Measurements from ENCODE around the gene ASTN2. TPM values are rescaled to one million over a fixed set of nuclear protein-coding genes. Genes with fewer than 3 reads are reported as not detected.

ASTN2 gene
- total RNA-seq, 1 donor from 2014 or later, result 29.0 TPM

GRCh38 chr9:116465576-116466270 lies 949.1 kb downstream of the ASTN2 start:
- no peak for DNase-seq (ENCODE audit: low spot score, unreplicated experiment)
- Mint-ChIP-seq H3K36me3 (ENCODE audit: insufficient read depth) (no peaks in the 10 kb centered on the region), H3K4me3 (ENCODE audit: low read depth) (no peak overlapping the region), H3K27me3 (no peaks in the 10 kb centered on the region), H3K27ac (no peak overlapping the region), H3K9me3 (ENCODE audit: low read depth) (no peaks in the 10 kb centered on the region), H3K4me1 (ENCODE audit: low read depth) (peaks cover 12% of the 10 kb centered on the region)
- TF ChIP-seq, protein P1, sequence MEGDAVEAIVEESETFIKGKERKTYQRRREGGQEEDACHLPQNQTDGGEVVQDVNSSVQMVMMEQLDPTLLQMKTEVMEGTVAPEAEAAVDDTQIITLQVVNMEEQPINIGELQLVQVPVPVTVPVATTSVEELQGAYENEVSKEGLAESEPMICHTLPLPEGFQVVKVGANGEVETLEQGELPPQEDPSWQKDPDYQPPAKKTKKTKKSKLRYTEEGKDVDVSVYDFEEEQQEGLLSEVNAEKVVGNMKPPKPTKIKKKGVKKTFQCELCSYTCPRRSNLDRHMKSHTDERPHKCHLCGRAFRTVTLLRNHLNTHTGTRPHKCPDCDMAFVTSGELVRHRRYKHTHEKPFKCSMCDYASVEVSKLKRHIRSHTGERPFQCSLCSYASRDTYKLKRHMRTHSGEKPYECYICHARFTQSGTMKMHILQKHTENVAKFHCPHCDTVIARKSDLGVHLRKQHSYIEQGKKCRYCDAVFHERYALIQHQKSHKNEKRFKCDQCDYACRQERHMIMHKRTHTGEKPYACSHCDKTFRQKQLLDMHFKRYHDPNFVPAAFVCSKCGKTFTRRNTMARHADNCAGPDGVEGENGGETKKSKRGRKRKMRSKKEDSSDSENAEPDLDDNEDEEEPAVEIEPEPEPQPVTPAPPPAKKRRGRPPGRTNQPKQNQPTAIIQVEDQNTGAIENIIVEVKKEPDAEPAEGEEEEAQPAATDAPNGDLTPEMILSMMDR (IDR thresholded peaks at IDR 0.05; ENCODE audit: unreplicated experiment), result no peak

GRCh38 chr9:116464987-116465571 lies 949.8 kb downstream of the ASTN2 start:
- Mint-ChIP-seq H3K36me3 (ENCODE audit: insufficient read depth) (no peaks in the 10 kb centered on the region), H3K9me3 (ENCODE audit: low read depth) (no peaks in the 10 kb centered on the region), H3K4me3 (ENCODE audit: low read depth) (no peak overlapping the region), H3K27ac (no peak overlapping the region), H3K27me3 (no peaks in the 10 kb centered on the region), H3K4me1 (ENCODE audit: low read depth) (peaks cover 12% of the 10 kb centered on the region)
- DNase-seq (ENCODE audit: low spot score, unreplicated experiment), result no peak
- TF ChIP-seq, protein P1 (IDR thresholded peaks at IDR 0.05; ENCODE audit: unreplicated experiment), result no peak

- Mint-ChIP-seq H3K27me3 (no peaks in the 10 kb centered on the region), H3K27ac (no peak overlapping the region), H3K36me3 (ENCODE audit: insufficient read depth) (no peaks in the 10 kb centered on the region), H3K9me3 (ENCODE audit: low read depth) (no peaks in the 10 kb centered on the region), H3K4me1 (ENCODE audit: low read depth) (peaks cover 12% of the 10 kb centered on the region), H3K4me3 (ENCODE audit: low read depth) (no peak overlapping the region)
- DNase-seq (ENCODE audit: low spot score, unreplicated experiment), result no peak
- TF ChIP-seq, protein P1 (IDR thresholded peaks at IDR 0.05; ENCODE audit: unreplicated experiment), result no peak
These were observed 950.4 kb downstream of the ASTN2 start for GRCh38 chr9:116464423-116464822.

GRCh38 chr9:116461632-116462031 lies 953.2 kb downstream of the ASTN2 start:
- H3K27me3 Mint-ChIP-seq, result no peaks in the 10 kb centered on the region
- TF ChIP-seq, protein P1 (IDR thresholded peaks at IDR 0.05; ENCODE audit: unreplicated experiment), result no peak
- H3K4me3 Mint-ChIP-seq (ENCODE audit: low read depth), result no peak overlapping the region
- H3K27ac Mint-ChIP-seq, result no peak overlapping the region
- H3K9me3 Mint-ChIP-seq (ENCODE audit: low read depth), result peaks cover 14% of the 10 kb centered on the region
- no peak for DNase-seq (ENCODE audit: low spot score, unreplicated experiment)
- H3K4me1 Mint-ChIP-seq (ENCODE audit: low read depth), result peaks cover 12% of the 10 kb centered on the region
- H3K36me3 Mint-ChIP-seq (ENCODE audit: insufficient read depth), result peaks cover 4% of the 10 kb centered on the region

DNA sequence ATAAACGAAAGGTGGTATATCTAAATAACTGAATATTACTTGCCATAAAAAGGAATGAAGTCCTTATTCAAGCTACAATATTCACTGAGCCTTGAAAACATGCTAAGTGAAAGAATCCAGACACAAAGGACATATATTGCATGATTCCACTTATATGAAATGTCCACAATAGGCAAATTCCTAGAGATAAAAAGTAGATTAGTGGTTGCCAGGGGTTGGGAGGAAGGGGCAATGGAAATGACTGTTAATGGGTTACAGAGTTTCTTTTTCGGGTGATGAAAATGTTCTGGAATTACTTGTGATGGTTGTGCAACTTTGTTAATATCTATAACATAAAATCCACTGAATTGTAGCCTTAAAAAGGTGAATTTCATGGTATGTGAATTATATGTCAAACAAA lies 954.8 kb downstream of the ASTN2 start:
- Mint-ChIP-seq H3K9me3 (ENCODE audit: low read depth) (peaks cover 23% of the 10 kb centered on the region), H3K4me1 (ENCODE audit: low read depth) (peaks cover 3% of the 10 kb centered on the region), H3K27me3 (no peaks in the 10 kb centered on the region), H3K4me3 (ENCODE audit: low read depth) (no peak overlapping the region), H3K27ac (no peak overlapping the region), H3K36me3 (ENCODE audit: insufficient read depth) (peaks cover 8% of the 10 kb centered on the region)
- DNase-seq (ENCODE audit: low spot score, unreplicated experiment), result no peak
- TF ChIP-seq, protein P1 (IDR thresholded peaks at IDR 0.05; ENCODE audit: unreplicated experiment), result no peak

Data from progenitor cell of endocrine pancreas (in vitro differentiated cells).